GM10847 (cell line): Measurements from ENCODE around the gene ID3.

ENCODE experiments used
- POLR2A ChIP-seq: IDR thresholded peaks from 2 replicates; pipeline ENCODE4 v1.6.1; 2011; ENCODE audit not compliant: insufficient read length; ENCODE audit errors: extremely low read depth

The ID3 gene

GRCh38 chr1:23562137-23562876 is 3.0 kb upstream of the ID3 start:
- TF ChIP-seq POLR2A: no peak

GRCh38 chr1:23561813-23562100 is 2.5 kb upstream of the ID3 start:
- TF ChIP-seq POLR2A: no peak

- no peak for TF ChIP-seq POLR2A
Measured at GRCh38 chr1:23561076-23561812, 1.9 kb upstream of the ID3 start.

- no peak for TF ChIP-seq POLR2A
Measured at GRCh38 chr1:23559985-23560741, 862 bp upstream of the ID3 start.

- no peak for TF ChIP-seq POLR2A
Measured at GRCh38 chr1:23558872-23559135, 497 bp downstream of the ID3 start.

GRCh38 chr1:23558140-23558871 is 995 bp downstream of the ID3 start:
- no peak for TF ChIP-seq POLR2A

- TF ChIP-seq POLR2A: no peak
Measured at GRCh38 chr1:23557471-23558124, 1.7 kb downstream of the ID3 start.

- TF ChIP-seq POLR2A: peak; percentile 30
Measured at GRCh38 chr1:23556635-23557470, 2.4 kb downstream of the ID3 start.

GRCh38 chr1:23555986-23556634 is 3.2 kb downstream of the ID3 start:
- TF ChIP-seq POLR2A: no peak

- no peak for TF ChIP-seq POLR2A
Measured at GRCh38 chr1:23555270-23555985, 3.9 kb downstream of the ID3 start.

- peak; percentile 76 for TF ChIP-seq POLR2A
Measured at GRCh38 chr1:23554481-23555269, 4.6 kb downstream of the ID3 start.

GRCh38 chr1:23554127-23554480 is 5.2 kb downstream of the ID3 start:
- TF ChIP-seq POLR2A: no peak
